SHP77 (cell line): ENCODE results near the gene CD248.
A peak's percentile ranks its signal among the peaks of the same experiment; 100 is the strongest.
"Not testable (repeated sequence)": the region's sequence is repeated elsewhere in the genome, so short reads cannot be mapped to it uniquely, and the experiment has no call there.

Source experiments
- DNase-seq, 2 experiments: peaks; one replicate each; lab custom pipeline; 2025; lab: John Stamatoyannopoulos, UW

The CD248 gene

GRCh38 chr11:66328302-66329144 is 11.7 kb upstream of the CD248 start:
- peak; percentile 84 for DNase-seq

- DNase-seq: no peak
These were observed 11.1 kb upstream of the CD248 start for GRCh38 chr11:66328031-66328301.

GRCh38 chr11:66327171-66328030 is 10.6 kb upstream of the CD248 start:
- DNase-seq: no peak

- no peak for DNase-seq
These were observed 9.6 kb upstream of the CD248 start for GRCh38 chr11:66326261-66327111.

- DNase-seq: no peak
These were observed 8.4 kb upstream of the CD248 start for GRCh38 chr11:66325263-66325671.

GRCh38 chr11:66324664-66325063 is 7.8 kb upstream of the CD248 start:
- DNase-seq: no peak

- no peak for DNase-seq
These were observed 6.8 kb upstream of the CD248 start for GRCh38 chr11:66323684-66324083.

GRCh38 chr11:66322732-66323427 is 6.0 kb upstream of the CD248 start:
- no peak for DNase-seq

- no peak for DNase-seq
These were observed 4.8 kb upstream of the CD248 start for GRCh38 chr11:66321606-66322005.

GRCh38 chr11:66320748-66321147 is 3.9 kb upstream of the CD248 start:
- DNase-seq: not testable (repeated sequence)

GRCh38 chr11:66320289-66320688 is 3.4 kb upstream of the CD248 start:
- not testable (repeated sequence) for DNase-seq

- DNase-seq: no peak
These were observed 1.7 kb upstream of the CD248 start for GRCh38 chr11:66318600-66318970.

GRCh38 chr11:66317723-66318599 is 1.1 kb upstream of the CD248 start:
- peak; percentile 32 to 49 for DNase-seq

- no peak for DNase-seq
These were observed 478 bp upstream of the CD248 start for GRCh38 chr11:66317322-66317722.

- peak; percentile 70 to 79 for DNase-seq
These were observed 678 bp downstream of the CD248 start for GRCh38 chr11:66315921-66316811.

GRCh38 chr11:66315498-66315885 is 1.4 kb downstream of the CD248 start:
- no peak for DNase-seq

GRCh38 chr11:66314561-66315497 is 2.0 kb downstream of the CD248 start:
- no peak for DNase-seq

- DNase-seq: no peak
These were observed 2.7 kb downstream of the CD248 start for GRCh38 chr11:66314186-66314501.
